ENCODE data around the gene HNRNPA2B1.
"Not testable (repeated sequence)": the region's sequence is repeated elsewhere in the genome, so short reads cannot be mapped to it uniquely, and the experiment has no call there.

Gene HNRNPA2B1

DNA sequence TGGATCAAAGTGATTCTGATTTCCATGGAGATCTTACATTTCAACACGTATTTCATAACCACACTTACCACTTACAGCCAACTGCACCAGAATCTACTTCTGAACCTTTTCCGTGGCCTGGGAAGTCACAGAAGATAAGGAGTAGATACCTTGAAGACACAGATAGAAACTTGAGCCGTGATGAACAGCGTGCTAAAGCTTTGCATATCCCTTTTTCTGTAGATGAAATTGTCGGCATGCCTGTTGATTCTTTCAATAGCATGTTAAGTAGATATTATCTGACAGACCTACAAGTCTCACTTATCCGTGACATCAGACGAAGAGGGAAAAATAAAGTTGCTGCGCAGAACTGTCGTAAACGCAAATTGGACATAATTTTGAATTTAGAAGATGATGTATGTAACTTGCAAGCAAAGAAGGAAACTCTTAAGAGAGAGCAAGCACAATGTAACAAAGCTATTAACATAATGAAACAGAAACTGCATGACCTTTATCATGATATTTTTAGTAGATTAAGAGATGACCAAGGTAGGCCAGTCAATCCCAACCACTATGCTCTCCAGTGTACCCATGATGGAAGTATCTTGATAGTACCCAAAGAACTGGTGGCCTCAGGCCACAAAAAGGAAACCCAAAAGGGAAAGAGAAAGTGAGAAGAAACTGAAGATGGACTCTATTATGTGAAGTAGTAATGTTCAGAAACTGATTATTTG, 15.3 kb downstream of the HNRNPA2B1 start:
- no peak for DNase-seq (ENCODE audit: low read depth)

DNA sequence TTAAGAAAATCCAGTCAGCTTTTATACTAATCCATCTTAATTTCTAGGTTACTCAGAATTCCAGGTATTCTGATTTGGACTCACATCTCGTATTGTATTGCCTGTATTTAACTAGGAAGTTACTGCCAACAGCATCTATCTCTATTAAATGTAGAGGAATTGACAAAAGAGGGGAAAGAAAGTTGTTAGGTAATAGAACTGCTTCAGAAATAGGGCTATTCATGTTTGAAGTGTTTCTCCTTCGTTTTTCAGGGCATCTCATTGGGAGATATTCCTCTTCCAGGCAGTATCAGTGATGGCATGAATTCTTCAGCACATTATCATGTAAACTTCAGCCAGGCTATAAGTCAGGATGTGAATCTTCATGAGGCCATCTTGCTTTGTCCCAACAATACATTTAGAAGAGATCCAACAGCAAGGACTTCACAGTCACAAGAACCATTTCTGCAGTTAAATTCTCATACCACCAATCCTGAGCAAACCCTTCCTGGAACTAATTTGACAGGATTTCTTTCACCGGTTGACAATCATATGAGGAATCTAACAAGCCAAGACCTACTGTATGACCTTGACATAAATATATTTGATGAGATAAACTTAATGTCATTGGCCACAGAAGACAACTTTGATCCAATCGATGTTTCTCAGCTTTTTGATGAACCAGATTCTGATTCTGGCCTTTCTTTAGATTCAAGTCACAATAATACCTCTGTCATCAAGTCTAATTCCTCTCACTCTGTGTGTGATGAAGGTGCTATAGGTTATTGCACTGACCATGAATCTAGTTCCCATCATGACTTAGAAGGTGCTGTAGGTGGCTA, 16.1 kb downstream of the HNRNPA2B1 start:
- DNase-seq (ENCODE audit: low read depth) = not testable (repeated sequence)

DNA sequence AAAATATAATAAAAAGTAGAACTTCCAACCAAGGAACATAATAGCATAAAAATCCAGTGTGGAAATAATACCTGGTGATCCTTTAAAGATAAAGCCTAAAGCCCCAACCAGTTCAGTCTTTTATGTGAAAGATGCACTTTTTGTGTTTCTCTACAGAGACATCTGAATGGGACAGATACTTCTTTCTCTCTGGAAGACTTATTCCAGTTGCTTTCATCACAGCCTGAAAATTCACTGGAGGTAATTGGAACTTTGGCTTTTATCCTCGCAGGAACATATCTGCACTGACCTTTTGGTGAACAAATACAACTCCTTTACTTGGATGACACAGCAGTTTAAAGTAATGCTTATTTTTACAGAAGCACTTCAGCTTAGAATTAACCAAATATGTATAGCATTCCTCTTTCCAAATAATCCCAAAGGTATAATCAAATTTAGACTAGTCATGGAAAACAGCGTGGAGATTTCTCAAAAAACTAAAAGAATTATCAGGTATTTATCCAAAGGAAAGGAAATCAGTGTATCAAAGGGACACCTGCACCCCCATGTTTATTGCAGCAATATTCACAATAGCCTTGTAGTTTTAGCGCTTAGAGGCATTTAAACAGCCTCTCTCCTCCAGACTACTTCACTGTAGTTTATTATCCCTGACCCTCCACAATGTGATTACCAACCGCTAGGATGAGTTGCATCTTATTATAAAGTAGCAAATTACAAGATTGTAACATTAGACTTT, 16.8 kb downstream of the HNRNPA2B1 start:
- no peak for DNase-seq (ENCODE audit: low read depth)

DNA sequence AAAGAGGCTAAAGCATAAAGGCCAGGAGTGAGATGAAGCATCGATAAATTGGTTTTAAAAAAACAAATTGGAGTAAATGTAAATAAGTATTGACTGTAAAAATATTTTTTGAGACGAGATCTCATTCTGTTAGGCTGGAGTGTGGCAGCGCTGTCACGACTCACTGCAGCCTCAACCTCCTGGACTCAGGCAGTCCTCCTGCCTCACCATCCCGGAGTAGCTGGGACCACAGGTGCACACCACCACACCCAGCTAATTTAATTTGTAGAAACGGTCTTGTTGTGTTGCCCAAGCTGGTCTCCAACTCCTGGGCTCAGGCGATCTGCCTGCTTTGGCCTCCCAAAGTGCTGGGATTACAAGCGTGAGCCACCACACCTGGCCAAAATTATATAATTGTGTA, 17.8 kb downstream of the HNRNPA2B1 start:
- DNase-seq (ENCODE audit: low read depth) = no peak

DNA sequence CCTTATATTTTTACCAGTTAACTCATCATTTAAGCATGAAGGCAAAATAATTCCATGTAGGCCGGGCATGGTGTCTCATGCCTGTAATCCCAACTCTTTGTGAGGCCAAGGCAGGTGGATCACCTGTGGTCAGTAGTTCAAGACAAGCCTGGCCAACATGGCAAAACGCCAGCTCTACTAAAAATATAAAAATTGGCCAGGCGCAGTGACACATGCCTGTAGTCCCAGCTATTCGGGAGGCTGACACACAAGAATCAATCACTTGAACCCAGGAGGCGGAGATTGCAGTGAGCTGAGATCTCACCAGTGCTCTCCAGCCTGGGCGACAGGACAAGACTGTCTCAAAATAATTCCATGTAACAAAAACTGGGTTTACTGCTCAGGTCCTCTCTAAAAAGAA, 18.3 kb downstream of the HNRNPA2B1 start:
- DNase-seq (ENCODE audit: low read depth) = no peak

DNA sequence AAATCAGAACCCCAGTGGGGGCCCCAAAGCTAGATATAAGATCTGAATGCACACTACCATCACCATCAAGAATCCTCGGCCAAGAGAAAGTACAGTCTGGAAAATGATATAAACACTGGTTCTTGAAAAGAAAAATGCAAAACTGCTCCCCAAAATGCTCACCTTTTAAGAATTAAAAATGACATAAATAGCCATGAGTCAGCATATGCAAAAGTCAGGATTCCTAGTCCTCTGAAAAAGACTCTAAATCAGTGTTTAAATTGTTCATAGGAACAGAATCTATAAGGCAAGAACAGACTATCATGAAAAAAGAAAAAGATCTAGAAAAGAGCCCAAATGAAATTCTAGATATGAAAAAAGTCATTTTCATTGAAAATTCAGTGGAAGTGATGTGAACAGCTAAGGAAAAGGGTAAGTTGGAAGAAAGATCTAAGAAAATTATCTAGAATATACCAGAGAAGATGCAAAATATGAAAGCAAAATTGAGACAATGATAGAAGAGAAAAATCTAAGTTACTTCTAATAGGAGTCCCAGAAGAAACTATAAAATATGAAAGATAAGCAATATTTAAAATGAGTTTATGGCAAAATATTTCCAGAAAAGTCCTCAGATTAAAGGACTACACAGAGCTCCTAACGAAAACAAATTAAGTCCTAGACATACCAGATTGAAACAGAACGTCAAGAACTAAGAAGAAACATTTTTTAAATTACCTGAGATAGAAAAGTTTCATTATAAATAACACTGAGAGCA, 18.9 kb downstream of the HNRNPA2B1 start:
- DNase-seq (ENCODE audit: low read depth) = no peak

- DNase-seq (ENCODE audit: low read depth) = no peak
These were observed 19.8 kb downstream of the HNRNPA2B1 start for GRCh38 chr7:26180792-26181198.

- no peak for DNase-seq (ENCODE audit: low read depth)
These were observed 20.6 kb downstream of the HNRNPA2B1 start for GRCh38 chr7:26179826-26180497.

DNA sequence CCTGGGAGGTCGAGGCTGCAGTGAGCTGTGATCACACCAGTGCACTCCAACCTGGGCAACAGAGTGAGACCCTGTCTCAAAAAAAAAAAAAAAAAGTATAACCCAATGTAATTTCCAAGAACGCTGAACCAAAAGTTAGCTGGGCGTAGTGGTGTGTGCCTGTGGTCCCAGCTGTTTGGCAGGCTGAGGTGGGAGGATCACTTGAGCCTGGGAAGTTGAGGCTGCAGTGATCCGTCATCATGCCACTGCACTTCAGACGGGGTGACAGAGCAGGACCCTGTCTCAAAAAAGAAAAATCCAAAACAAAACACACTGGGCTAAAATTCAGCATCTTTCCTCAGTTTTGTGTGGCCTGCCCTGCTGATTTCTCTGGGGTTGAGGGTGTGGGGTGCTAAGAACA, 21.1 kb downstream of the HNRNPA2B1 start:
- no peak for DNase-seq (ENCODE audit: low read depth)

- no peak for DNase-seq (ENCODE audit: low read depth)
These were observed 22.1 kb downstream of the HNRNPA2B1 start for GRCh38 chr7:26178272-26178960.

DNA sequence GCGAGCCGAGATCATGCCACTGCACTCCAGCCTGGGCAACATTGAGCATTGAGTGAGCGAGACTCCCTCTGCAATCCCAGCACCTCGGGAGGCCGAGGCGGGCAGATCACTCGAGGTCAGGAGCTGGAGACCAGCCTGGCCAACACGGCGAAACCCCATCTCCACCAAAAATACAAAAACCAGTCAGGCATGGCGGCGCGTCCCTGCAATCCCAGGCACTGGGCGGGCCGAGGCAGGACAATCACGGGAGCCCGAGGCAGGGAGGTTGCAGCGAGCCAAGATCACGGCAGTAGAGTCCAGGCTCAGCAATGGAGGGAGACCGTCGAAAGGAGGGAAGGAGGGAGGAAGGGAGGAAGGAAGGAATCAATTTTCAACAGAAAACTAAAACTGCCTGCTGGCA, 23.3 kb downstream of the HNRNPA2B1 start:
- DNase-seq (ENCODE audit: low read depth) = not testable (repeated sequence)

GRCh38 chr7:26176696-26177095, 23.9 kb downstream of the HNRNPA2B1 start:
- DNase-seq (ENCODE audit: low read depth) = not testable (repeated sequence)

DNA sequence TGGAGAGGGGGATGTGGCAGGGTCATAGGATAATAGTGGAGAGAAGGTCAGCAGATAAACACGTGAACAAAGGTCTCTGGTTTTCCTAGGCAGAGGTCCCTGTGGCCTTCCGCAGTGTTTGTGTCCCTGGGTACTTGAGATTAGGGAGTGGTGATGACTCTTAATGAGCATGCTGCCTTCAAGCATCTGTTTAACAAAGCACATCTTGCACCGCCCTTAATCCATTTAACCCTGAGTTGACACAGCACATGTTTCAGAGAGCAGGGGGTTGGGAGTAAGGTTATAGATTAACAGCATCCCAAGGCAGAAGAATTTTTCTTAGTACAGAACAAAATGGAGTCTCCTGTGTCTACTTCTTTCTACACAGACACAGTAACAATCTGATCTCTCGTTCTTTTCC, 24.6 kb downstream of the HNRNPA2B1 start:
- not testable (repeated sequence) for DNase-seq (ENCODE audit: low read depth)

- DNase-seq (ENCODE audit: low read depth) = no peak
These were observed 28.5 kb downstream of the HNRNPA2B1 start for GRCh38 chr7:26172048-26172447.

- DNase-seq (ENCODE audit: low read depth) = no peak
These were observed 28.9 kb downstream of the HNRNPA2B1 start for GRCh38 chr7:26171601-26172000.

DNA sequence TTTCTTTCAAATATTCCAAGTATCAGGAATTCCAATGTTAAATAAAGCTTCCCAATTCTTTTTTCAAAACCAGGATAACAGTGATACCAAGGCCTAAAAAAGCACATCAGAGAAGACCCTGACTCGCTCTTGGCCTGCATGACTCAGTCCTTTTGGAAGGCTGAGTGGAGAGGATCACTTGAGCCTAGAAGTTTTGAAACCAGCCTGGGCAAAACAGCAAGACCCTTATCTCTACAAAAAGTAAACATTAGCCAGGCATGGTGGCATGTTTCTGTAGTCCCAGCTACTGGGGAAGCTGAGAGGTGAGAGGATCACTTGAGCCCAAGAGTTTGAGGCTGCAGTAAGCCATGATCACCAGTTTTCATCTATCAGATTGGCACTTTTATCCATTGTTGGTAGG, 29.9 kb downstream of the HNRNPA2B1 start:
- DNase-seq (ENCODE audit: low read depth) = no peak

GRCh38 chr7:26169271-26169670, 31.3 kb downstream of the HNRNPA2B1 start:
- DNase-seq (ENCODE audit: low read depth) = no peak

DNA sequence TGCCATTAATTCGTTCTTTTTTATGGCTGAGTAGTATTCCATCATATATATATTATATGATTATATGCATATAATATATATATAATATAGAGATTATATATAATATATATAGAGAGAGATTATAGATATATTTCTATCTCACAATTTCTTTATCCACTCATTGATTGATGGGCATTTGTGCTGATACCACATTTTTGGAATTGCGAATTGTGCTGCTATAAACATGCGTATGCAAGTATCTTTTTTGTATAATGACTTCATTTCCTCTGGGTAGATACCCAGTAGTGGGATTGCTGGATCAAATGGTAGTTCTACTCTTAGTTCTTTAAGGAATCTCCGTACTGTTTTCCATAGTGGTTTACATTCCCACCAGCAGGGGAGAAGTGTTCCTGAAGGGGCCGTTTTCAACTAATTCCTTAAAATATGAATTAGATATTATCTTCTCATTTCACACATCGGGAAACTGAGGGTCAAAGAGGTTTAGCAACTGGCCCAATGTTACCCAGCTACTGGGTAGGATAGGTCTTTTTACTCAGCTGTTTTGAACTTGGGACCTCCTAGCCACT, 32.0 kb downstream of the HNRNPA2B1 start:
- no peak for DNase-seq (ENCODE audit: low read depth)

DNA sequence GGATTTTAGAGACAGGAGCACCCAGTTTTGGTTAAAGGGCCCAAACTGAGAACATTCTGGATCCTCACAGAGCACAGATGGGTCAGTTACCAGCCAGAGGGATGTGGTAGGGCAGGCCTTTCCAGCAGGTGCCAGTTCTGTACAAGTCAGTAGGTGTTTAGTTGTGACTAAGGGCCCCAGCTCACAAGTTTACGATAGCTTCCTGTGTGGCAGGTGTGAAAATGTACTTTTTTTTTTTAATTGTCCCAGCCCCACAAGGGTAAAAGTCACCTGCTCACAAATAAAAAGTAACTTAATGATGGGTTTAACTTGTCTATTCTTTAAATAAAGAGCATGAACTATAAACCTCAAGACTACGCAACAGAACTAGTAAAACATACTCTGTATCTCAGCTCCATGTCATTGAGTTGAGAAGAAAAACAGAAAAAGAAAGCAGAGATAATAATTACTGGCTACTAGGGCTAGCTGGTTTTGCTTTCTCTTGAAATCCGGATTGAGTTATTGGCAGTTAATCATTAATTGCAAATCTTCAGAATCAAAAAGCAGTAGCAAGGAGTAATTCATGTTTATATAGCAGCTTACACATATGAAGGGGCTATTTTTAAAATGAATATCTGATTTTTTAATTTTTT, 33.1 kb downstream of the HNRNPA2B1 start:
- no peak for DNase-seq (ENCODE audit: low read depth)

DNA sequence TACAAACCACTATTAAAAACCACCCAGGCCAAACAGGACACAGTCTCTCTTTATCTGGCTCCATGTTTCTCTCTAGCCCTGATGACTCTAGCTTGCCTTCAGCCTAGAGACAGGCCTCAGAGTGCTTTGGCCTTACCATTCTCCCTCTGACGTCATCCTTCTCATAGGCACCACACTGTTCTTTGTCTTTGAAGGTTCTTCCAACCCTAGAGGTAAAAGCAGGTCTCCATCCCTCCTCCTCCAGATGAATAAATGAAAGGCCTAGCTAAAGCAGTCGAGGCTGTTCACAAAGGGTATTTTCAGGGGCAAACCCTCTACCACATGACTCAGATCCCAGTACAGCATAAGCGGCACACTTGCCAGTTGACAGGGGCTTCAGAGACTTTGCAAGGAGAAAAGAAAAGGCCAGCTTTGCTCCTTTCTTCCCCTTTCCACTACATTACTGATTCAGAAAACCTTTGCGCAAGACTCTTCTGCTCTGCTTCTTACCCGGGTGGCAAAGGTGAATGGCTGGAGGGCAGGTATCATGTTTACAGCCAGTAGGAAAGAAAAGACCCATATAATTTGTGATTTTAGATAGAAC, 33.8 kb downstream of the HNRNPA2B1 start:
- no peak for DNase-seq (ENCODE audit: low read depth)
